ENCODE results near the gene SHLD2. TPM values are rescaled to one million over a fixed set of nuclear protein-coding genes. Genes with fewer than 3 reads are reported as not detected.

Gene SHLD2
- total and polyA plus RNA-seq, 2 of the 4 experiments (the other 2 are of a cell fraction) = 10.6 to 19.9 TPM

GRCh38 chr10:87095236-87095945 is 385 bp downstream of the SHLD2 start:
- peak; percentile 70 for ATAC-seq (ENCODE audit: low read depth)
- CTCF ChIA-PET = interaction anchor here (1.2 kb wide), 1 partner anchor 9 kb away, joined by 3 read pairs; no protein-coding TSS in a partner anchor
- peak overlapping the region; percentile 93 for H4K91ac ChIP-seq (ENCODE audit: insufficient read depth, low read depth, low read length)
- peak overlapping the region; percentile 85 for H4K5ac ChIP-seq (ENCODE audit: low read depth, low read length)
- peaks cover 6% of the 10 kb centered on the region; the same call in 1 of the 2 replicates for H3K9me1 ChIP-seq (ENCODE audit: insufficient read depth, low read length)
- peak overlapping the region; percentile 98 for H3K4ac ChIP-seq (ENCODE audit: low read depth, low read length)
- H3K4me2 ChIP-seq (ENCODE audit: low read depth, low read length) = peak overlapping the region; percentile 76
- H3K36me3 ChIP-seq (ENCODE audit: control insufficient read depth, insufficient read depth, low read length) = peaks cover 4% of the 10 kb centered on the region; the same call in 1 of the 2 replicates
- H3K27ac ChIP-seq (ENCODE audit: insufficient read depth, low read length) = peak overlapping the region; percentile 95
- peak overlapping the region; percentile 43; the same call in 2 of the 3 replicates for H2BK15ac ChIP-seq (ENCODE audit: low read depth, low read length)
- peak overlapping the region; percentile 99 for H3K23ac ChIP-seq (ENCODE audit: low read depth, low read length)
- H2AFZ ChIP-seq (replicated peaks; ENCODE audit: low read length, poor library complexity) = peak overlapping the region; percentile 94
- H3K4me3 ChIP-seq (ENCODE audit: insufficient read depth, low read depth, low read length) = peak overlapping the region; percentile 76
- WGBS, 2 experiments (ENCODE audit: extremely low coverage in 2 of 2, insufficient read length in 1 of 2) = 1% methylated on average over 36 of the region's 60 CpGs; no CpG with 5 or more reads in 1 of the 2 experiments
- no TSS peak for BruUV-seq (replicated peaks)
- H2AK9ac ChIP-seq (replicated peaks; ENCODE audit: low read depth, low read length, poor library complexity) = peak overlapping the region; percentile 95
- peak overlapping the region; percentile 90 to 91 for H4K8ac ChIP-seq (ENCODE audit: low read depth in 2 of 2, low read length in 2 of 2)
- peak overlapping the region; percentile 98 for H3K9ac ChIP-seq (ENCODE audit: low read depth, low read length)
- H3K27me3 ChIP-seq (ENCODE audit: control insufficient read depth, insufficient read depth, low read length) = no peaks in the 10 kb centered on the region
- POLR2A ChIA-PET (ENCODE audit: unreplicated experiment) = no interaction called here
- H2BK20ac ChIP-seq (ENCODE audit: low read depth, low read length) = peak overlapping the region; percentile 57; the same call in 1 of the 2 replicates
- H3K4me1 ChIP-seq (ENCODE audit: control insufficient read depth, insufficient read depth, low read length) = peaks cover 6% of the 10 kb centered on the region
- peak overlapping the region; percentile 44 for H3K18ac ChIP-seq (ENCODE audit: low read depth, low read length)
- H3K14ac ChIP-seq (replicated peaks; ENCODE audit: low read depth, low read length) = peak overlapping the region; percentile 99
- H2AK5ac ChIP-seq (ENCODE audit: low read depth, low read length) = peak overlapping the region; percentile 79
- peak overlapping the region; percentile 74 for H2BK5ac ChIP-seq (ENCODE audit: low read depth, low read length, poor library complexity, severe bottlenecking)
- H2BK120ac ChIP-seq (ENCODE audit: low read depth, low read length) = peak overlapping the region; percentile 80
- in situ Hi-C loops (cut with MboI; ENCODE audit: low sequenced_read_pairs) = no loop called here
- intact Hi-C loops (cut with micrococcal nuclease) = no loop called here
- peaks cover 9 to 62% of the 10 kb centered on the region in 2 experiments for H3K79me1 ChIP-seq (ENCODE audit: low read depth in 1 of 2, low read length in 2 of 2)
- dilution Hi-C loops (cut with HindIII; ENCODE audit: low sequenced_read_pairs, unreplicated experiment) = no loop called here
- peak overlapping the region; percentile 89 for H3K56ac ChIP-seq (ENCODE audit: extremely low read depth, insufficient read depth, low read length)
- peaks cover 25% of the 10 kb centered on the region for H4K20me1 ChIP-seq (ENCODE audit: insufficient read depth, low read length)
- H3K9me3 ChIP-seq (ENCODE audit: control insufficient read depth, insufficient read depth, low read length) = no peaks in the 10 kb centered on the region
- DNase-seq = peak; percentile 80
- TF ChIP-seq FOS (IDR thresholded peaks at IDR 0.05; ENCODE audit: low read depth, low read length) (0 out of 2 replicates have a peak, but pooled peaks have one; percentile 14), RCOR1 (IDR thresholded peaks at IDR 0.05; ENCODE audit: insufficient replicate concordance, low read length) (peak; percentile 7), CEBPB (IDR thresholded peaks at IDR 0.05; ENCODE audit: low read depth, low read length) (no peak), MXI1 (IDR thresholded peaks at IDR 0.05; ENCODE audit: borderline replicate concordance, low read depth, low read length) (peak; percentile 97), RFX5 (IDR thresholded peaks at IDR 0.05; ENCODE audit: low read depth, low read length) (no peak), MAZ (IDR thresholded peaks at IDR 0.05; ENCODE audit: borderline replicate concordance, low read depth, low read length) (peak; percentile 78), RAD21 (IDR thresholded peaks at IDR 0.05; ENCODE audit: low read length) (no peak; the same call in 1 of the 2 replicates), ELK1 (IDR thresholded peaks at IDR 0.05; ENCODE audit: borderline replicate concordance, low read depth, low read length) (no peak), CHD1 (IDR thresholded peaks at IDR 0.05; ENCODE audit: low read depth, low read length) (no peak), USF2 (IDR thresholded peaks at IDR 0.05; ENCODE audit: low read depth, low read length) (peak; percentile 75), SMC3 (IDR thresholded peaks at IDR 0.05; ENCODE audit: low read depth, low read length) (peak; percentile 2; the same call in 1 of the 2 replicates), MAFK (IDR thresholded peaks at IDR 0.05; ENCODE audit: low read depth, low read length) (no peak)
- TF ChIP-seq, protein P1, sequence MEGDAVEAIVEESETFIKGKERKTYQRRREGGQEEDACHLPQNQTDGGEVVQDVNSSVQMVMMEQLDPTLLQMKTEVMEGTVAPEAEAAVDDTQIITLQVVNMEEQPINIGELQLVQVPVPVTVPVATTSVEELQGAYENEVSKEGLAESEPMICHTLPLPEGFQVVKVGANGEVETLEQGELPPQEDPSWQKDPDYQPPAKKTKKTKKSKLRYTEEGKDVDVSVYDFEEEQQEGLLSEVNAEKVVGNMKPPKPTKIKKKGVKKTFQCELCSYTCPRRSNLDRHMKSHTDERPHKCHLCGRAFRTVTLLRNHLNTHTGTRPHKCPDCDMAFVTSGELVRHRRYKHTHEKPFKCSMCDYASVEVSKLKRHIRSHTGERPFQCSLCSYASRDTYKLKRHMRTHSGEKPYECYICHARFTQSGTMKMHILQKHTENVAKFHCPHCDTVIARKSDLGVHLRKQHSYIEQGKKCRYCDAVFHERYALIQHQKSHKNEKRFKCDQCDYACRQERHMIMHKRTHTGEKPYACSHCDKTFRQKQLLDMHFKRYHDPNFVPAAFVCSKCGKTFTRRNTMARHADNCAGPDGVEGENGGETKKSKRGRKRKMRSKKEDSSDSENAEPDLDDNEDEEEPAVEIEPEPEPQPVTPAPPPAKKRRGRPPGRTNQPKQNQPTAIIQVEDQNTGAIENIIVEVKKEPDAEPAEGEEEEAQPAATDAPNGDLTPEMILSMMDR (conservative IDR thresholded peaks at IDR 0.05; ENCODE audit: low read depth, low read length) = no peak
